Spinal cord (tissue), 10 donors: ENCODE measurements around the gene AZU1. TPM values are rescaled to one million over a fixed set of nuclear protein-coding genes. Genes with fewer than 3 reads are reported as not detected.
A peak's percentile ranks its signal among the peaks of the same experiment; 100 is the strongest.

Experiments
- DNase-seq, 6 donors: peaks; one replicate each; pipeline versions ENCODE4 v3.0.0 to v3.0.0-alpha.2; 2013 to 2015; ENCODE audit warnings: low spot score in 6 of 6, low read depth in 4 of 6
- H3K27ac ChIP-seq: one replicate; pipeline ENCODE4 v1.5.1; 2013; ENCODE audit warnings: low read depth, low read length, control low read depth
- H3K27me3 ChIP-seq: one replicate; pipeline ENCODE4 v1.6.1; 2013; ENCODE audit warnings: low read length; ENCODE audit not compliant: control insufficient read depth, insufficient read depth
- H3K36me3 ChIP-seq: one replicate; pipeline ENCODE4 v1.6.1; 2013; ENCODE audit warnings: low read length; ENCODE audit not compliant: control insufficient read depth, insufficient read depth
- H3K4me1 ChIP-seq: one replicate; pipeline ENCODE4 v1.6.1; 2013; ENCODE audit warnings: low read length; ENCODE audit not compliant: control insufficient read depth, insufficient read depth
- H3K4me3 ChIP-seq: one replicate; pipeline ENCODE4 v1.5.1; 2013; ENCODE audit warnings: low read depth, low read length, control low read depth
- H3K9me3 ChIP-seq: one replicate; pipeline ENCODE4 v1.6.1; 2013; ENCODE audit warnings: low read length; ENCODE audit not compliant: control insufficient read depth, insufficient read depth
- WGBS: methylation state at CpG from one replicate; pipeline ENCODE4 v1.1.5; 2013; ENCODE audit warnings: missing lambda C conversion rate; ENCODE audit not compliant: insufficient coverage; 5-methylcytosine and 5-hydroxymethylcytosine counted together
- polyA plus RNA-seq, 2 donors: library from polyadenylated mRNA; unstranded; fragments of 120-200 nt; gene quantifications; one replicate each; pipeline ENCODE4 v1.2.1, GENCODE V29; 2013; ENCODE audit not compliant: insufficient read length in 2 of 2
- total RNA-seq, 2 donors: library from RNA; depleted of rRNA in 1 of 2; stranded (reverse); fragments of 120-200 nt in 1 of 2; fragments of >200 nt in 1 of 2; gene quantifications; one replicate each; pipeline versions ENCODE4 v1.2.3 to v1.2.4, GENCODE V29; 2013 to 2014
- donor health status: healthy.

Gene AZU1
- total and polyA plus RNA-seq, 4 donors: 2.0 to 14.2 (median 3.3) TPM

DNA sequence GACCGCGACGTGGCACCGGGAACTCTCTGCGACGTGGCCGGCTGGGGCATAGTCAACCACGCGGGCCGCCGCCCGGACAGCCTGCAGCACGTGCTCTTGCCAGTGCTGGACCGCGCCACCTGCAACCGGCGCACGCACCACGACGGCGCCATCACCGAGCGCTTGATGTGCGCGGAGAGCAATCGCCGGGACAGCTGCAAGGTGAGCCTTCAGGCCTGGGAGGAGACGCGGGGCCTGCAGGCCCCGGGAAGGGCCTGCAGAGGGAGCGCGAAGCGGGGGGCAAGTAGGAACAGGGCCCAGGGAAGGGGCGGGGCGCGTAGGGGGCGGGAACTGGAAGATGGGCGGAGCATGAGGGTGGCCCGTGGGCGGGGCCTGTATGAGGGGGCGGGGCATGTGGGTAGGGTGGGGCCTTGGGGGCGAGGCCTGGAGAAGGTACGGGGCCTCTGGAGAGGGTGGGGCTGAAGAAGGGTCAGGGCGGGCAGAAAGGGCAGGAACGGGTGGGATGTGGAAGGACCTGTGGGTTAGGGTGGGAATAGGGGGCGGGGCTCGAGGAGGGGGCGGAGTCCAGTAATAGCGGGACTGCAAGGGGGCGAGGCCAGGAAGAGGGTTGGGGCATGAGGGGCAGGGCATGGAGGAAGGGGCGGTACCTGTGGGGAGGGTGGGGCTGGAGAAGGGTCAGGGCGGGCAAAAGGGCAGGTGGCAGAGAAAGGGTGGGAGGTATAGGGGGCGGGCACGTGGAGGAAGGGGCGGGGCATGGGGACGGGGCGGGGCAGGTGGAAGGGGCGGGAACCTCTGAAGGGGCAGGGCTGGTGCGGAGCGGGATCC, 34.3 kb downstream of the AZU1 start:
- DNase-seq: peak in 1 of 6 donors; percentile 32
- Histone ChIP-seq H3K9me3 (no peaks in the 10 kb centered on the region), H3K27me3 (peaks cover 40% of the 10 kb centered on the region), H3K4me3 (no peak overlapping the region), H3K27ac (no peak overlapping the region), H3K36me3 (peaks cover 24% of the 10 kb centered on the region), H3K4me1 (peaks cover 12% of the 10 kb centered on the region)
- WGBS: 12% methylated on average over 57 of the region's 60 CpGs

GRCh38 chr19:862581-863314, 35.1 kb downstream of the AZU1 start:
- H3K4me1 ChIP-seq: peaks cover 18% of the 10 kb centered on the region
- H3K27ac ChIP-seq: no peak overlapping the region
- 25% methylated on average over 43 of the region's 48 CpGs for WGBS
- peaks cover 40% of the 10 kb centered on the region for H3K27me3 ChIP-seq
- H3K36me3 ChIP-seq: peaks cover 32% of the 10 kb centered on the region
- no peaks in the 10 kb centered on the region for H3K9me3 ChIP-seq
- no peak overlapping the region for H3K4me3 ChIP-seq
- DNase-seq: peak in 2 of 6 donors; percentile 69 to 71

DNA sequence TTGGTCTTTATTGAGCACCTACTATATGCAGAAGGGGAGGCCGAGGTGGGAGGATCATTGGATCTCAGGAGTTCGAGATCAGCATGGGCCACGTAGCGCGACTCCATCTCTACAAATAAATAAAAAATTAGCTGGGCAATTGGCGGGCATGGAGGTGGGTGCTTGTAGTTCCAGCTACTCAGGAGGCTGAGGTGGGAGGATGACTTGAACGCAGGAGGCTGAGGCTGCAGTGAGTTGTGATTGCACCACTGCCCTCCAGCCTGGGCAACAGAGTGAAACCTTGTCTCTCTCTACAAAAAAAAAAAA, 35.6 kb downstream of the AZU1 start:
- Histone ChIP-seq H3K9me3 (no peaks in the 10 kb centered on the region), H3K27me3 (peaks cover 39% of the 10 kb centered on the region), H3K4me1 (peaks cover 23% of the 10 kb centered on the region), H3K36me3 (peaks cover 37% of the 10 kb centered on the region), H3K4me3 (no peak overlapping the region), H3K27ac (no peak overlapping the region)
- no CpG with 5 or more reads among the region's 7 CpGs for WGBS
- DNase-seq: no peak

- Histone ChIP-seq H3K9me3 (no peaks in the 10 kb centered on the region), H3K27me3 (peaks cover 9% of the 10 kb centered on the region), H3K4me1 (peaks cover 34% of the 10 kb centered on the region), H3K27ac (no peak overlapping the region), H3K36me3 (peaks cover 73% of the 10 kb centered on the region), H3K4me3 (no peak overlapping the region)
- WGBS: 71% methylated on average over 22 of the region's 38 CpGs
- no peak for DNase-seq
Observed at GRCh38 chr19:866769-867300, 39.2 kb downstream of the AZU1 start.

GRCh38 chr19:867301-867793, 39.7 kb downstream of the AZU1 start:
- H3K9me3 ChIP-seq: no peaks in the 10 kb centered on the region
- H3K27me3 ChIP-seq: peaks cover 8% of the 10 kb centered on the region
- H3K27ac ChIP-seq: no peak overlapping the region
- peak in 2 of 6 donors; percentile 49 to 69 for DNase-seq
- peaks cover 78% of the 10 kb centered on the region for H3K36me3 ChIP-seq
- H3K4me1 ChIP-seq: peaks cover 34% of the 10 kb centered on the region
- H3K4me3 ChIP-seq: no peak overlapping the region
- 49% methylated on average over 16 of the region's 16 CpGs for WGBS

DNA sequence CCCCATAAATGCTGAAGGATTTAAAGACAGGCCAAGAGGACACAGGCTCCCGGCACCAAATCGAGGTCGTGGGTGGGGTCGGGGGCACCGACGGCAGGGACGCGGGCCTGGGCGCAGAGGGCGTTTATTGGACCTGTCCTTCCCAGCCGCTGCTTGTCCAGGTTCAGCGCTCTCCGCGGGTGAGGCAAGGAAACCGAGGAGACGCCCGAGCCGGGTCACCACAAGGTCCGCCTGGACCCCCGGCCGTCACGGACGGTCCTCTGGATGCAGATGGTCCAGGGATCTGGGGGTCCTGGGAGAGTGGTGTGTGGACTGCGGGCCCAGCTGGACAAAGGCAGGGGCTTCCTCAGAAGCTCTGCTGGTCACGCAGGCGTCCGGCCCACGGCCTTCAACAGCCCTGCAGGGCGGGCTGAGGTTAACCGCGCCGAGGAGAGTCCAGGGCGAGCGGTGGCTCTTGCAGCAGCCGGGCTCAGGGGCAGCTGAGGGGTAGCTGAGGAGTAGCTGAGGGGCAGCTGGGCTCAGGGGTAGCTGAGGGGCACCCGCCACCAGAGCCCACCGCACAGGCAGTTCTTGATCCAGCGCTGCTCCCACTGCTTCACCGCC, 40.3 kb downstream of the AZU1 start:
- DNase-seq: no peak
- H3K4me3 ChIP-seq: no peak overlapping the region
- peaks cover 5% of the 10 kb centered on the region for H3K27me3 ChIP-seq
- H3K36me3 ChIP-seq: peaks cover 83% of the 10 kb centered on the region
- no peaks in the 10 kb centered on the region for H3K9me3 ChIP-seq
- H3K27ac ChIP-seq: no peak overlapping the region
- 88% methylated on average over 35 of the region's 39 CpGs for WGBS
- peaks cover 28% of the 10 kb centered on the region for H3K4me1 ChIP-seq

- H3K36me3 ChIP-seq: peaks cover 88% of the 10 kb centered on the region
- no peak overlapping the region for H3K27ac ChIP-seq
- peaks cover 27% of the 10 kb centered on the region for H3K4me1 ChIP-seq
- H3K4me3 ChIP-seq: no peak overlapping the region
- no peak for DNase-seq
- no peaks in the 10 kb centered on the region for H3K9me3 ChIP-seq
- 94% methylated on average over 34 of the region's 34 CpGs for WGBS
- H3K27me3 ChIP-seq: no peaks in the 10 kb centered on the region
Observed at GRCh38 chr19:868458-869244, 41.0 kb downstream of the AZU1 start.

DNA sequence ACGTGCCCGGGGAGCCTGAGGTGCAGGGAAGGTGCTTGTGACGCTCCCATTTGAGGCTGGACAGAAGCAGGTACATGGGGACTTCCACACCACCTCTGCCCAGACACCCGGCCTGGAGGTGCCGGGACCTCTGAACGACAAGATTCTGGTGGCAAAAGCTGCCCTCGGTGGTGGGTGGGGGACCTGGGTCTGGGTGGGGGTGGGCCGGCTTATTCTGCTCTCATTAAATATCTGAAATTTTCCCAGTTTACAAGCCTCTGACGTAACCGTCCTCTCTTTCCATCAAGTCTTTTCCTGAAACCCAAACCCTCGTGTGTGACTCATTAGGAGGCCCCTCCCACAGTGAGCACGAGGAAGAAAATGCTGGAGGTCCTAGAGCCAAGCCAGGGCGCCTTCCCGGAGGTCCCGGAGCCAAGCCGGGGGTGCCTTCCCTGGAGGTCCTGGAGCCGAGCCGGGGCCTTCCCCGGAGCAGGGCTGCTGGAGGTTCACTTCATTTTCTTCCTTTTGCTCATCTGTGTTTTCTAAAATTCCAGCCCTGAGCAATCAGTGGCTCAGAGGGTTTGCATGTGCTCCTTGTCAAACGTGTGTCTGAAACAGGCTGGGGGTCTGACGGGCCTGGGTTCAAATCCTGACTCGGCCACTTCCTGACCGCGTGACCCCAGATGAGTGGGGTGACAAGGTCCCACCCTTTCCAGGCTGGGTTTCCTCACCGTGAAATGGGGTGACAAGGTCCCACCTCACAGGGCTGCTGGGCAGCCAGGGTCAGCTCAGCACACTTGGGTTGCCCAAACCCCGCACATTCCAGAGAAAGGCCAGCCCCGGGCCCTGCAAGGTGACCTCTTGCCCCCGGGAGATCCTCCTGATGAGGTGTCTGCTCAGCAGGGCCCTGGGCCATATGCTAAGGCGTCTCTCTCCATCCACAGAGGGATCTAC, 41.9 kb downstream of the AZU1 start:
- DNase-seq: no peak
- no peaks in the 10 kb centered on the region for H3K27me3 ChIP-seq
- H3K9me3 ChIP-seq: no peaks in the 10 kb centered on the region
- WGBS: 80% methylated on average over 24 of the region's 29 CpGs
- H3K36me3 ChIP-seq: peaks cover 90% of the 10 kb centered on the region
- H3K27ac ChIP-seq: no peak overlapping the region
- peaks cover 27% of the 10 kb centered on the region for H3K4me1 ChIP-seq
- no peak overlapping the region for H3K4me3 ChIP-seq
